HCT116 (cell line): ENCODE measurements around the gene IGSF21. TPM values are rescaled to one million over a fixed set of nuclear protein-coding genes. Genes with fewer than 3 reads are reported as not detected.

ENCODE experiments used
- ATAC-seq: fragments of 200-7000 bp; cut with Tn5 transposase; 2 replicates; pipeline ENCODE4 v1.9.1; 2020; ENCODE audit warnings: mild to moderate bottlenecking, moderate library complexity
- BruUV-seq: library from RNA; stranded (reverse); fragments of 400-500 nt; replicated peaks from 2 replicates; lab custom pipeline; 2021; lab: Mats Ljungman, UMichigan
- CTCF ChIA-PET: fragments of 300-600 bp; sonication (Branson Sonifier 250); formaldehyde crosslinking; loops from one replicate; lab custom pipeline; 2021; ENCODE audit warnings: antibody characterized with exemption; lab: Charles Lee
- POLR2A ChIA-PET: fragments of 300-600, 350-600 bp; sonication (Branson Sonifier 250); formaldehyde crosslinking; loops from one replicate; lab custom pipeline; 2021; ENCODE audit warnings: antibody characterized with exemption; lab: Charles Lee
- RAD21 ChIA-PET, 2 experiments: fragments of 300-600 bp; sonication (Branson Sonifier 250); formaldehyde crosslinking; loops; one replicate each; lab custom pipeline; 2023; ENCODE audit warnings: low total read pairs in 2 of 2; ENCODE audit not compliant: uncharacterized antibody in 2 of 2, unreplicated experiment in 2 of 2, low non-redundant PET in 1 of 2; lab: Charles Lee
- DNase-seq: peaks from one replicate; pipeline ENCODE4 v3.0.0-alpha.2; 2010; ENCODE audit warnings: low read depth, low spot score
- H2AFZ ChIP-seq: fragments of 200-600 bp; shearing (Covaris generic), sonication (generic); 2 replicates; pipeline ENCODE4 v1.6.1; 2017; ENCODE audit warnings: low read depth, mixed run types, mixed read lengths, antibody characterized with exemption, low read length; ENCODE audit not compliant: poor library complexity, severe bottlenecking
- H3K27ac ChIP-seq: 2 replicates; pipeline ENCODE4 v1.5.1; 2012; ENCODE audit warnings: low read depth, low read length
- H3K27me3 ChIP-seq: fragments of 200-600 bp; sonication (generic); 2 replicates; pipeline ENCODE4 v1.6.1; 2016; ENCODE audit warnings: mixed run types, low read length, mixed read lengths; ENCODE audit not compliant: insufficient read depth
- H3K36me3 ChIP-seq, 2 experiments: fragments of 200-500 bp in 1 of 2; fragments of 200-600 bp in 1 of 2; sonication (Bioruptor generic) in 1 of 2; sonication (generic) in 1 of 2; 2 replicates each; pipeline versions ENCODE4 v1.5.1 to v1.6.1; 2014 to 2016; ENCODE audit warnings: low read length in 2 of 2, inconsistent platforms in 1 of 2, mixed read lengths in 1 of 2, mixed run types in 1 of 2; ENCODE audit not compliant: insufficient read depth in 2 of 2, control insufficient read depth in 1 of 2
- H3K4me1 ChIP-seq, 2 experiments: fragments of 200-600 bp in 1 of 2; sonication (generic) in 1 of 2; 2 replicates each; pipeline versions ENCODE4 v1.5.1 to v1.6.1; 2012 to 2017; ENCODE audit warnings: low read length in 2 of 2, inconsistent platforms in 1 of 2, mild to moderate bottlenecking in 1 of 2, mixed read lengths in 1 of 2, mixed run types in 1 of 2, moderate library complexity in 1 of 2; ENCODE audit not compliant: insufficient read depth in 2 of 2, control insufficient read depth in 1 of 2
- H3K4me2 ChIP-seq: fragments of 200-600 bp; sonication (generic); 2 replicates; pipeline ENCODE4 v1.6.1; 2017; ENCODE audit warnings: mixed run types, low read length, mixed read lengths
- H3K4me3 ChIP-seq, 2 experiments: fragments of 200-600 bp in 1 of 2; sonication (generic) in 1 of 2; replicated peaks in 1 of 2; 2 replicates each; pipeline ENCODE4 v1.5.1; 2011 to 2016; ENCODE audit warnings: low read length in 2 of 2, control low read depth in 1 of 2, low read depth in 1 of 2, mild to moderate bottlenecking in 1 of 2, mixed read lengths in 1 of 2, mixed run types in 1 of 2
- H3K79me2 ChIP-seq: fragments of 200-600 bp; sonication (generic); 2 replicates; pipeline ENCODE4 v1.6.1; 2017; ENCODE audit warnings: mild to moderate bottlenecking, mixed run types, low read length, moderate library complexity, mixed read lengths; ENCODE audit not compliant: insufficient read depth
- H3K9ac ChIP-seq: fragments of 200-600 bp; sonication (generic); 2 replicates; pipeline ENCODE4 v1.6.1; 2016; ENCODE audit warnings: low read length, mixed read lengths
- H3K9me2 ChIP-seq: fragments of 200-600 bp; sonication (generic), shearing (Covaris generic); 2 replicates; pipeline ENCODE4 v1.6.1; 2017; ENCODE audit warnings: mixed run types, mild to moderate bottlenecking, moderate library complexity; ENCODE audit not compliant: insufficient read depth
- H3K9me3 ChIP-seq, 2 experiments: fragments of 200-500 bp in 1 of 2; fragments of 200-600 bp in 1 of 2; sonication (Bioruptor generic) in 1 of 2; sonication (generic) in 1 of 2; 2 replicates each; pipeline ENCODE4 v1.6.1; 2014 to 2017; ENCODE audit warnings: low read length in 2 of 2, mixed read lengths in 2 of 2, inconsistent platforms in 1 of 2, low read depth in 1 of 2, mild to moderate bottlenecking in 1 of 2, mixed run types in 1 of 2, moderate library complexity in 1 of 2; ENCODE audit not compliant: control insufficient read depth in 1 of 2, insufficient read depth in 1 of 2
- H4K20me1 ChIP-seq: fragments of 200-600 bp; sonication (generic), shearing (Covaris generic); 2 replicates; pipeline ENCODE4 v1.6.1; 2017; ENCODE audit warnings: mixed run types, mild to moderate bottlenecking, moderate library complexity; ENCODE audit not compliant: insufficient read depth
- CEBPB ChIP-seq: IDR thresholded peaks from 2 replicates; pipeline ENCODE4 v1.6.1; 2012; ENCODE audit warnings: low read depth
- EGR1 ChIP-seq: IDR thresholded peaks from 2 replicates; pipeline ENCODE4 v1.6.1; 2012; ENCODE audit warnings: low read depth
- ELF1 ChIP-seq: IDR thresholded peaks from 2 replicates; pipeline ENCODE4 v1.6.1; 2012; ENCODE audit warnings: low read depth, borderline replicate concordance
- EZH2 ChIP-seq: fragments of 200-600 bp; sonication (generic); IDR thresholded peaks from 2 replicates; pipeline ENCODE4 v1.6.1; 2017; ENCODE audit warnings: antibody characterized with exemption, mixed run types
- EZH2phosphoT487 ChIP-seq: fragments of 200-600 bp; IDR thresholded peaks from 2 replicates; pipeline ENCODE4 v1.6.1; 2018; ENCODE audit warnings: antibody characterized with exemption, borderline replicate concordance
- FOSL1 ChIP-seq: IDR thresholded peaks from 2 replicates; pipeline ENCODE4 v1.6.1; 2012; ENCODE audit warnings: low read depth
- POLR2A ChIP-seq: IDR thresholded peaks from 2 replicates; pipeline ENCODE4 v1.7.0; 2011; ENCODE audit warnings: borderline replicate concordance; ENCODE audit not compliant: insufficient read depth, insufficient read length; ENCODE audit errors: extremely low read depth
- YY1 ChIP-seq: IDR thresholded peaks from 2 replicates; pipeline ENCODE4 v1.6.1; 2011; ENCODE audit warnings: low read length, low read depth, moderate library complexity, mild to moderate bottlenecking; ENCODE audit not compliant: insufficient replicate concordance; ENCODE audit errors: extremely low read depth
- ZNF274 ChIP-seq: fragments of 200-500 bp; sonication (Bioruptor generic); IDR thresholded peaks from 2 replicates; pipeline ENCODE4 v1.6.1; 2014; ENCODE audit warnings: mild to moderate bottlenecking, low read depth, low read length, inconsistent platforms
- intact Hi-C: fragments of 100-400 bp; cut with micrococcal nuclease; formaldehyde crosslinking; loops from 2 replicates; pipeline ENCODE4 v1.10.0; 2022
- total RNA-seq: library from RNA; stranded (reverse); gene quantifications from one replicate; pipeline ENCODE4 v1.2.1, GENCODE V29; 2021; ENCODE audit not compliant: unreplicated experiment
- TF ChIP-seq, protein P1 (sequence below): IDR thresholded peaks from 2 replicates; pipeline ENCODE4 v1.6.1; 2012
- TF ChIP-seq, protein P2 (sequence below): IDR thresholded peaks from 2 replicates; pipeline ENCODE4 v1.6.1; 2012
- TF ChIP-seq, protein P3 (sequence below): IDR thresholded peaks from 2 replicates; pipeline ENCODE4 v1.6.1; 2012; ENCODE audit warnings: low read depth
- TF ChIP-seq, protein P4 (sequence below), 3 experiments: fragments of 200-600 bp in 1 of 3; sonication (generic) in 1 of 3; IDR thresholded peaks in 2 of 3; conservative IDR thresholded peaks in 1 of 3; 2 replicates each; pipeline ENCODE4 v1.5.1; 2012 to 2017; ENCODE audit warnings: low read depth in 2 of 3, low read length in 2 of 3, antibody characterized with exemption in 1 of 3, borderline replicate concordance in 1 of 3, control low read depth in 1 of 3, mild to moderate bottlenecking in 1 of 3, mixed read lengths in 1 of 3, mixed run types in 1 of 3, moderate library complexity in 1 of 3; ENCODE audit not compliant: insufficient read depth in 1 of 3

Gene IGSF21
- total RNA-seq, 1 experiment from 2014 or later = not detected

DNA sequence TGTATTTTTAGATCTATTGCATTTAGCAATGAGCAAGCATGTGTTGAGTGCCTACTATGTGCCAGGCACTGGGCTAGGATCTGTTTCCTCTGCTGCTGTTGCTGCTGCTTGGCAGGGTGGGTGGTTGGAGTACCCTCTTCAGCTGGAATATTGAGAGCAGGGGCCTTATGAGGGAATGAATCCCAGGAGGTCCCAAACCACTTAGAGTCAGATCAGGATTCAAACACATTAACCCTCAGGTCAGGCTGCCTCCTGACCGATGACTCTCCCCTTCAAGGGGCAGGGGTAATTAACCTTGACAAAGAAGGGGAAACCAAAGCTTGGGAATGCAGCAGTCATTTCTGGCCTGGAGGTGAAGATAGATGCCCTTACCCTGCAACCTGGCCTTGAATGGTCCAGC, 138.0 kb downstream of the IGSF21 start:
- ATAC-seq = no peak
- H3K79me2 ChIP-seq = no peaks in the 10 kb centered on the region
- no peak for TF ChIP-seq POLR2A
- TF ChIP-seq ZNF274 = no peak
- no peak for TF ChIP-seq EZH2phosphoT487
- TF ChIP-seq EGR1 = no peak
- TF ChIP-seq, protein P1, sequence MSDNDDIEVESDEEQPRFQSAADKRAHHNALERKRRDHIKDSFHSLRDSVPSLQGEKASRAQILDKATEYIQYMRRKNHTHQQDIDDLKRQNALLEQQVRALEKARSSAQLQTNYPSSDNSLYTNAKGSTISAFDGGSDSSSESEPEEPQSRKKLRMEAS = no peak
- TF ChIP-seq FOSL1 = no peak
- no peak for TF ChIP-seq CEBPB
- TF ChIP-seq ELF1 = no peak
- no peak overlapping the region for H3K27ac ChIP-seq
- H4K20me1 ChIP-seq = no peaks in the 10 kb centered on the region; the same call in 1 of the 2 replicates
- no peaks in the 10 kb centered on the region for H3K4me1 ChIP-seq
- H3K9me3 ChIP-seq = no peaks in the 10 kb centered on the region
- no peak for DNase-seq
- no peaks in the 10 kb centered on the region for H3K9me2 ChIP-seq
- no peak overlapping the region for H3K4me2 ChIP-seq
- POLR2A ChIA-PET = no interaction called here
- RAD21 ChIA-PET = no interaction called here
- H3K27me3 ChIP-seq = peaks cover 78% of the 10 kb centered on the region
- H3K4me3 ChIP-seq = no peak overlapping the region
- H3K9ac ChIP-seq = no peak overlapping the region
- intact Hi-C loops = no loop called here
- no peak overlapping the region for H2AFZ ChIP-seq
- H3K36me3 ChIP-seq = no peaks in the 10 kb centered on the region
- CTCF ChIA-PET = interaction anchor here (0.9 to 4.5 kb wide), 6 partner anchors 11 to 336 kb away, joined by 3 to 25 read pairs (median 4); no protein-coding TSS in a partner anchor
- BruUV-seq = no TSS peak

DNA sequence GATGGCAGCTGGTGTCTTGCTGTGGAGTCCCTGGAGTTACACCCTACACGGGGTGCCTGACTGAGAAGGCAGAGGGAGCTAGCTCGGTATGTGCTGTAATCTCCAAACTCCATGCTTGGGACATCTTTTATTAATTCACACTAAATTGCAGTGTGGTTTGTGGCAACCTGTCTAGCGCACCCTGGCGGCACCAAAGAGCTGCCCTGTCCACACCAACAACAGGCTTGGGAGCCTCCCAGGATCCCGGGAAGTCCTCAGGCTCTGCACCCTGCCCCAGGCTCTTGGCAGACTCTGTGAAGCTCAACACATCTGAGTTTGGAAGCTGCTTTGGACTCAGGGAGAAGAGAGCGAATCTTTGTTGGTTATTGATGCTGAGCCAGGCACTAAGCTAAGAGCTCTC, 138.9 kb downstream of the IGSF21 start:
- no peak for DNase-seq
- CTCF ChIA-PET = interaction anchor here (0.7 to 4.5 kb wide), 7 partner anchors 12 to 744 kb away, joined by 3 to 25 read pairs (median 3); no protein-coding TSS in a partner anchor

More for the DNA sequence above, 138.9 kb downstream of the IGSF21 start:
- H3K36me3 ChIP-seq = no peaks in the 10 kb centered on the region
- intact Hi-C loops = no loop called here
- no peaks in the 10 kb centered on the region for H3K9me2 ChIP-seq
- no peaks in the 10 kb centered on the region for H3K4me1 ChIP-seq
- H4K20me1 ChIP-seq = no peaks in the 10 kb centered on the region; the same call in 1 of the 2 replicates
- TF ChIP-seq, protein P2, sequence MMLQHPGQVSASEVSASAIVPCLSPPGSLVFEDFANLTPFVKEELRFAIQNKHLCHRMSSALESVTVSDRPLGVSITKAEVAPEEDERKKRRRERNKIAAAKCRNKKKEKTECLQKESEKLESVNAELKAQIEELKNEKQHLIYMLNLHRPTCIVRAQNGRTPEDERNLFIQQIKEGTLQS = no peak
- TF ChIP-seq YY1 = no peak
- TF ChIP-seq EZH2phosphoT487 = no peak
- TF ChIP-seq, protein P3, sequence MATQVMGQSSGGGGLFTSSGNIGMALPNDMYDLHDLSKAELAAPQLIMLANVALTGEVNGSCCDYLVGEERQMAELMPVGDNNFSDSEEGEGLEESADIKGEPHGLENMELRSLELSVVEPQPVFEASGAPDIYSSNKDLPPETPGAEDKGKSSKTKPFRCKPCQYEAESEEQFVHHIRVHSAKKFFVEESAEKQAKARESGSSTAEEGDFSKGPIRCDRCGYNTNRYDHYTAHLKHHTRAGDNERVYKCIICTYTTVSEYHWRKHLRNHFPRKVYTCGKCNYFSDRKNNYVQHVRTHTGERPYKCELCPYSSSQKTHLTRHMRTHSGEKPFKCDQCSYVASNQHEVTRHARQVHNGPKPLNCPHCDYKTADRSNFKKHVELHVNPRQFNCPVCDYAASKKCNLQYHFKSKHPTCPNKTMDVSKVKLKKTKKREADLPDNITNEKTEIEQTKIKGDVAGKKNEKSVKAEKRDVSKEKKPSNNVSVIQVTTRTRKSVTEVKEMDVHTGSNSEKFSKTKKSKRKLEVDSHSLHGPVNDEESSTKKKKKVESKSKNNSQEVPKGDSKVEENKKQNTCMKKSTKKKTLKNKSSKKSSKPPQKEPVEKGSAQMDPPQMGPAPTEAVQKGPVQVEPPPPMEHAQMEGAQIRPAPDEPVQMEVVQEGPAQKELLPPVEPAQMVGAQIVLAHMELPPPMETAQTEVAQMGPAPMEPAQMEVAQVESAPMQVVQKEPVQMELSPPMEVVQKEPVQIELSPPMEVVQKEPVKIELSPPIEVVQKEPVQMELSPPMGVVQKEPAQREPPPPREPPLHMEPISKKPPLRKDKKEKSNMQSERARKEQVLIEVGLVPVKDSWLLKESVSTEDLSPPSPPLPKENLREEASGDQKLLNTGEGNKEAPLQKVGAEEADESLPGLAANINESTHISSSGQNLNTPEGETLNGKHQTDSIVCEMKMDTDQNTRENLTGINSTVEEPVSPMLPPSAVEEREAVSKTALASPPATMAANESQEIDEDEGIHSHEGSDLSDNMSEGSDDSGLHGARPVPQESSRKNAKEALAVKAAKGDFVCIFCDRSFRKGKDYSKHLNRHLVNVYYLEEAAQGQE = no peak
- no peak for TF ChIP-seq EZH2
- TF ChIP-seq, protein P4, sequence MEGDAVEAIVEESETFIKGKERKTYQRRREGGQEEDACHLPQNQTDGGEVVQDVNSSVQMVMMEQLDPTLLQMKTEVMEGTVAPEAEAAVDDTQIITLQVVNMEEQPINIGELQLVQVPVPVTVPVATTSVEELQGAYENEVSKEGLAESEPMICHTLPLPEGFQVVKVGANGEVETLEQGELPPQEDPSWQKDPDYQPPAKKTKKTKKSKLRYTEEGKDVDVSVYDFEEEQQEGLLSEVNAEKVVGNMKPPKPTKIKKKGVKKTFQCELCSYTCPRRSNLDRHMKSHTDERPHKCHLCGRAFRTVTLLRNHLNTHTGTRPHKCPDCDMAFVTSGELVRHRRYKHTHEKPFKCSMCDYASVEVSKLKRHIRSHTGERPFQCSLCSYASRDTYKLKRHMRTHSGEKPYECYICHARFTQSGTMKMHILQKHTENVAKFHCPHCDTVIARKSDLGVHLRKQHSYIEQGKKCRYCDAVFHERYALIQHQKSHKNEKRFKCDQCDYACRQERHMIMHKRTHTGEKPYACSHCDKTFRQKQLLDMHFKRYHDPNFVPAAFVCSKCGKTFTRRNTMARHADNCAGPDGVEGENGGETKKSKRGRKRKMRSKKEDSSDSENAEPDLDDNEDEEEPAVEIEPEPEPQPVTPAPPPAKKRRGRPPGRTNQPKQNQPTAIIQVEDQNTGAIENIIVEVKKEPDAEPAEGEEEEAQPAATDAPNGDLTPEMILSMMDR (IDR thresholded peaks at IDR 0.05 in 2 of 3, conservative IDR thresholded peaks at IDR 0.05 in 1 of 3; ENCODE audit: borderline replicate concordance in 1 of 3, insufficient read depth in 1 of 3, low read depth in 2 of 3, low read length in 2 of 3) = peak; percentile 13 to 56 (median 50); a peak in 5 of 6 replicates
- H3K9me3 ChIP-seq = peaks cover 0 to 3% of the 10 kb centered on the region in 2 experiments; a peak in 1 of 4 replicates
- ChIA-PET RAD21 (interaction anchor here in 1 of 2 experiments (0.7 kb wide), 1 partner anchor 335 kb away, joined by 4 read pairs; no protein-coding TSS in a partner anchor), POLR2A (interaction anchor here (0.8 kb wide), 1 partner anchor 12 kb away, joined by 3 read pairs; no protein-coding TSS in a partner anchor)
- H3K9ac ChIP-seq = no peak overlapping the region
- H3K27ac ChIP-seq = no peak overlapping the region
- no TSS peak for BruUV-seq
- H3K4me3 ChIP-seq = no peak overlapping the region
- peak; percentile 64; the same call in 1 of the 2 replicates for ATAC-seq
- H2AFZ ChIP-seq = no peak overlapping the region
- peaks cover 78% of the 10 kb centered on the region for H3K27me3 ChIP-seq
- H3K79me2 ChIP-seq = no peaks in the 10 kb centered on the region
- no peak overlapping the region for H3K4me2 ChIP-seq
